ENCODE results near the gene GPR183.

The GPR183 gene

GRCh38 chr13:99290894-99291293 lies 16.3 kb downstream of the GPR183 start:
- DNase-seq, result no peak

- DNase-seq, result no peak
These were observed 17.4 kb downstream of the GPR183 start for GRCh38 chr13:99289674-99290337.

- DNase-seq, result no peak
These were observed 17.9 kb downstream of the GPR183 start for GRCh38 chr13:99289271-99289670.

- no peak for DNase-seq
These were observed 19.1 kb downstream of the GPR183 start for GRCh38 chr13:99288089-99288488.

- DNase-seq, result no peak
These were observed 19.6 kb downstream of the GPR183 start for GRCh38 chr13:99287551-99287950.

GRCh38 chr13:99285432-99286182 lies 21.6 kb downstream of the GPR183 start:
- DNase-seq, result no peak

- DNase-seq, result no peak
These were observed 24.7 kb downstream of the GPR183 start for GRCh38 chr13:99282264-99283231.

- DNase-seq, result no peak
These were observed 25.4 kb downstream of the GPR183 start for GRCh38 chr13:99281811-99282263.

GRCh38 chr13:99280166-99280565 lies 27.0 kb downstream of the GPR183 start:
- no peak for DNase-seq

- no peak for DNase-seq
These were observed 27.6 kb downstream of the GPR183 start for GRCh38 chr13:99279637-99280036.

- DNase-seq, result no peak
These were observed 28.4 kb downstream of the GPR183 start for GRCh38 chr13:99278843-99279242.

GRCh38 chr13:99278200-99278599 lies 29.0 kb downstream of the GPR183 start:
- no peak for DNase-seq

- no peak for DNase-seq
These were observed 29.6 kb downstream of the GPR183 start for GRCh38 chr13:99277629-99278028.

GRCh38 chr13:99276706-99277105 lies 30.5 kb downstream of the GPR183 start:
- DNase-seq, result no peak

GRCh38 chr13:99275093-99275469 lies 32.1 kb downstream of the GPR183 start:
- no peak for DNase-seq

GRCh38 chr13:99273128-99273527 lies 34.1 kb downstream of the GPR183 start:
- no peak for DNase-seq

GRCh38 chr13:99272481-99272880 lies 34.7 kb downstream of the GPR183 start:
- DNase-seq, result no peak

GRCh38 chr13:99271249-99271648 lies 36.0 kb downstream of the GPR183 start:
- DNase-seq, result no peak

- no peak for DNase-seq
These were observed 36.7 kb downstream of the GPR183 start for GRCh38 chr13:99270518-99270917.

- DNase-seq, result peak; percentile 5
These were observed 37.5 kb downstream of the GPR183 start for GRCh38 chr13:99269627-99270241.

- DNase-seq, result no peak
These were observed 38.4 kb downstream of the GPR183 start for GRCh38 chr13:99268822-99269221.

GRCh38 chr13:99267927-99268326 lies 39.3 kb downstream of the GPR183 start:
- no peak for DNase-seq

GRCh38 chr13:99266827-99267226 lies 40.4 kb downstream of the GPR183 start:
- DNase-seq, result no peak

Data from NCI-H2171 (cell line).